ENCODE data around the gene FGD4.

The FGD4 gene

GRCh38 chr12:32609966-32610365, 210.6 kb downstream of the FGD4 start:
- CTCF ChIA-PET: no interaction called here
- POLR2A ChIA-PET: no interaction called here

DNA sequence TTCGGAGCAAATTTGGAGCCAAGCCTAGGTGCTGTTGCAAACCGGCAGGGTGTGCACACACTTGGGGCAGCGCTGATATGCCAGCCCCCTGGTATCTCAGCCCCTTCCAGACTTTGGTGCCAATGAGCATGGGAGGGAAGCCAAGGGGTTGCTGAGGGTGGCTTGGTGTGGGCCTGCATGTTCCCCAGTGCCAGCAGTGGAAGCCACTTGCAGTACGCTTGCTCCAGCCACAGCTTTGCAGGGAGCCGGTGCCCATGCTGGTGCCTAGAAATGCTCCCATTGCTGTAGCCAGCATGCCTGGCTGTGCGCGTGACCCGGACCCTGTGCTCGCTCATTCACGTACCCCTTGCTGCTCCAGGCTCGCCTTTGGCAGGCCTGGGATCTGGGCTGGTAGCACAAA, 212.6 kb downstream of the FGD4 start:
- POLR2A ChIA-PET: no interaction called here
- CTCF ChIA-PET: no interaction called here
- DNase-seq (ENCODE audit: extremely low spot score): no peak
- TF ChIP-seq FOXK2 (IDR thresholded peaks at IDR 0.05) (no peak), FOXA1 (IDR thresholded peaks at IDR 0.05) (no peak), FOXM1 (IDR thresholded peaks at IDR 0.05; ENCODE audit: borderline replicate concordance) (no peak), L3MBTL2 (conservative IDR thresholded peaks at IDR 0.05) (no peak), BHLHE40 (IDR thresholded peaks at IDR 0.05; ENCODE audit: borderline replicate concordance) (no peak), SUZ12 (IDR thresholded peaks at IDR 0.05) (no peak), HDGF (IDR thresholded peaks at IDR 0.05; ENCODE audit: borderline replicate concordance) (no peak), ELF4 (IDR thresholded peaks at IDR 0.05) (no peak), CTBP1 (IDR thresholded peaks at IDR 0.05; ENCODE audit: borderline replicate concordance) (no peak), LEF1 (IDR thresholded peaks at IDR 0.05; ENCODE audit: borderline replicate concordance) (no peak), ZNF384 (IDR thresholded peaks at IDR 0.05) (no peak), NFRKB (IDR thresholded peaks at IDR 0.05) (no peak)

More at GRCh38 chr12:32609966-32610365, 210.6 kb downstream of the FGD4 start:
- TF ChIP-seq ARNT (IDR thresholded peaks at IDR 0.05): no peak
- no peak for DNase-seq (ENCODE audit: extremely low spot score)

DNA sequence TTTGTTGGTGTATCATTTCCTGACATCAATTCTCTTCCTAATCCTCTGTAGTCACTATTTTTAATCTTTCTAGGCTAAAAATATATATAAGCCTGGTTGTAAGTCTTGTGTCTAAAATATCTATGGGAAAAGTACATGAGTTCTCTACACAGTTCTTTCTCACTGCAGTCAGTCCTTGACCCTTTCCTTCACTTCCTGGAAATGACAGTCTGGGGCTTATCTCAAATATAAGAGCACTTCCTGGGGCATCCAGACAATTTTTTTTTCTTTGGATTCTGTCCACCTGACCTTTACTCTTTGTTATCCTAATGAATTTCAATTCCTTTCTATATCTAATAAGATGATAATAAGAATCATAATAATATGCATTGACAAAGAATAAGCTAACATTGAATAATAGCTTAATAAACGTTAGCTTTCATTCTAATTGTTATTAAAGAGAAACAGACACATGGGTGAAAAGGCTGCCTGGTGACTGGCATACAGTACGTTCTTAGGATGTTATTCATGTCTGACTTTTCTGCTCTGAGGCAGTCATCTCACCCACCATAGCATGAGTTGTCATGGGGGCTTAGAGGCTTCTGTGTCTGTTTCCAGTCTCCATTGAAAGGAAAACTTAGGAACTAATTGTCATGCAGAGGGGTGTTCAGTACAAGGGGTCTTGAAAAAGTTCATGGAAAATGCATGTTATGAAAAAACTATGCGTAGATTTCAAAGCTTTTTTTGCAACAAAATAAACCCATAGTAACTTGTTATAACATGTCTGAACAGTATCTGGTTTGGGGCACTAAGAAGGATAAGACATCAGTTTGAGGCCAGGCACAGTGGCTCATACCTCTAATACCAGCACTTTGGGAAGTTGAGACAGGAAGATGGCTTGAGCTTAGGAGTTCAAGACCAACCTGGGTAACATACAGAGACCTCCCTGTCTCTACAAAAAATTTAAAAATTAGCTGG, 213.6 kb downstream of the FGD4 start:
- no peak for DNase-seq (ENCODE audit: extremely low spot score)
- POLR2A ChIA-PET: no interaction called here
- CTCF ChIA-PET: no interaction called here
- TF ChIP-seq ARNT (IDR thresholded peaks at IDR 0.05): no peak
- TF ChIP-seq CTBP1 (IDR thresholded peaks at IDR 0.05; ENCODE audit: borderline replicate concordance): no peak
- TF ChIP-seq, protein P1, sequence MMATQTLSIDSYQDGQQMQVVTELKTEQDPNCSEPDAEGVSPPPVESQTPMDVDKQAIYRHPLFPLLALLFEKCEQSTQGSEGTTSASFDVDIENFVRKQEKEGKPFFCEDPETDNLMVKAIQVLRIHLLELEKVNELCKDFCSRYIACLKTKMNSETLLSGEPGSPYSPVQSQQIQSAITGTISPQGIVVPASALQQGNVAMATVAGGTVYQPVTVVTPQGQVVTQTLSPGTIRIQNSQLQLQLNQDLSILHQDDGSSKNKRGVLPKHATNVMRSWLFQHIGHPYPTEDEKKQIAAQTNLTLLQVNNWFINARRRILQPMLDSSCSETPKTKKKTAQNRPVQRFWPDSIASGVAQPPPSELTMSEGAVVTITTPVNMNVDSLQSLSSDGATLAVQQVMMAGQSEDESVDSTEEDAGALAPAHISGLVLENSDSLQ (IDR thresholded peaks at IDR 0.05): no peak
- TF ChIP-seq SUZ12 (IDR thresholded peaks at IDR 0.05): no peak
- no peak for TF ChIP-seq SP1 (IDR thresholded peaks at IDR 0.05)
- TF ChIP-seq BHLHE40 (IDR thresholded peaks at IDR 0.05; ENCODE audit: borderline replicate concordance): no peak
- no peak for TF ChIP-seq L3MBTL2 (conservative IDR thresholded peaks at IDR 0.05)
- no peak for TF ChIP-seq LEF1 (IDR thresholded peaks at IDR 0.05; ENCODE audit: borderline replicate concordance)
- TF ChIP-seq ZNF384 (IDR thresholded peaks at IDR 0.05): no peak
- TF ChIP-seq NFRKB (IDR thresholded peaks at IDR 0.05): no peak
- TF ChIP-seq ELF4 (IDR thresholded peaks at IDR 0.05): no peak
- TF ChIP-seq TARDBP (IDR thresholded peaks at IDR 0.05): no peak
- no peak for TF ChIP-seq FOXK2 (IDR thresholded peaks at IDR 0.05)
- no peak for TF ChIP-seq FOXM1 (IDR thresholded peaks at IDR 0.05; ENCODE audit: borderline replicate concordance)
- no peak for TF ChIP-seq FOXA1 (IDR thresholded peaks at IDR 0.05)
- TF ChIP-seq HDGF (IDR thresholded peaks at IDR 0.05; ENCODE audit: borderline replicate concordance): no peak

DNA sequence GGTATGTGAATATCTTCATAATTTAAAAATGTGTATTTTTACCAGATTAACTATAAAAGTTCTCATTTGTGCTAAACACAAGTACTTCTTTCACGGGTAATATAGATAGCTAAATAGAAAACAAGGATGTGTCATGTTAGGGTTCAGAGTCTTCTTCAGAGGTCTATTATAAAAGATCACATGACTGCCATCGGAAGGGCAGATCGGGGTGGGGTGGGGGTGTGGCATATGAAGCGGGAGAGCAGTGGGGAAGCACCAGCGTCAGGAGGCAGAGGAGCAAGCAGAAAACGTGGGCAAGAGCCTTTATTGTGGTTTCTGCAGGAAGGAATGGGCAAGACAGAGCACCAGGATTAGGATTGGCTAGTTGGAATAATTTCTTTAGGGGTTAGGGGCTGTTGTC, 216.1 kb downstream of the FGD4 start:
- POLR2A ChIA-PET: no interaction called here
- CTCF ChIA-PET: no interaction called here
- TF ChIP-seq FOXA1 (IDR thresholded peaks at IDR 0.05) (no peak), FOXK2 (IDR thresholded peaks at IDR 0.05) (no peak), ELF4 (IDR thresholded peaks at IDR 0.05) (no peak), FOXM1 (IDR thresholded peaks at IDR 0.05; ENCODE audit: borderline replicate concordance) (no peak), CTBP1 (IDR thresholded peaks at IDR 0.05; ENCODE audit: borderline replicate concordance) (no peak), HDGF (IDR thresholded peaks at IDR 0.05; ENCODE audit: borderline replicate concordance) (no peak), SP1 (IDR thresholded peaks at IDR 0.05) (no peak), BHLHE40 (IDR thresholded peaks at IDR 0.05; ENCODE audit: borderline replicate concordance) (no peak), TARDBP (IDR thresholded peaks at IDR 0.05) (no peak), L3MBTL2 (conservative IDR thresholded peaks at IDR 0.05) (no peak), ARNT (IDR thresholded peaks at IDR 0.05) (no peak), NFRKB (IDR thresholded peaks at IDR 0.05) (no peak), LEF1 (IDR thresholded peaks at IDR 0.05; ENCODE audit: borderline replicate concordance) (no peak), ZNF384 (IDR thresholded peaks at IDR 0.05) (no peak)
- TF ChIP-seq, protein P1 (IDR thresholded peaks at IDR 0.05): no peak
- no peak for DNase-seq (ENCODE audit: extremely low spot score)

GRCh38 chr12:32617534-32617933, 218.2 kb downstream of the FGD4 start:
- ChIA-PET POLR2A (no interaction called here), CTCF (no interaction called here)
- DNase-seq (ENCODE audit: extremely low spot score): no peak
- TF ChIP-seq HDGF (IDR thresholded peaks at IDR 0.05; ENCODE audit: borderline replicate concordance) (no peak), L3MBTL2 (conservative IDR thresholded peaks at IDR 0.05) (no peak), ZNF384 (IDR thresholded peaks at IDR 0.05) (no peak), BHLHE40 (IDR thresholded peaks at IDR 0.05; ENCODE audit: borderline replicate concordance) (no peak), FOXK2 (IDR thresholded peaks at IDR 0.05) (no peak), ARNT (IDR thresholded peaks at IDR 0.05) (no peak), CTBP1 (IDR thresholded peaks at IDR 0.05; ENCODE audit: borderline replicate concordance) (no peak), NFRKB (IDR thresholded peaks at IDR 0.05) (no peak), TARDBP (IDR thresholded peaks at IDR 0.05) (no peak), SP1 (IDR thresholded peaks at IDR 0.05) (no peak)
- TF ChIP-seq, protein P1 (IDR thresholded peaks at IDR 0.05): no peak

- ChIA-PET CTCF (no interaction called here), POLR2A (no interaction called here)
- no peak for DNase-seq (ENCODE audit: extremely low spot score)
- TF ChIP-seq ELF4 (IDR thresholded peaks at IDR 0.05) (no peak), HDGF (IDR thresholded peaks at IDR 0.05; ENCODE audit: borderline replicate concordance) (no peak), BHLHE40 (IDR thresholded peaks at IDR 0.05; ENCODE audit: borderline replicate concordance) (no peak), CTBP1 (IDR thresholded peaks at IDR 0.05; ENCODE audit: borderline replicate concordance) (no peak), FOXA1 (IDR thresholded peaks at IDR 0.05) (no peak), TARDBP (IDR thresholded peaks at IDR 0.05) (no peak), L3MBTL2 (conservative IDR thresholded peaks at IDR 0.05) (no peak), LEF1 (IDR thresholded peaks at IDR 0.05; ENCODE audit: borderline replicate concordance) (no peak), FOXK2 (IDR thresholded peaks at IDR 0.05) (no peak), ZNF384 (IDR thresholded peaks at IDR 0.05) (no peak), FOXM1 (IDR thresholded peaks at IDR 0.05; ENCODE audit: borderline replicate concordance) (no peak), ARNT (IDR thresholded peaks at IDR 0.05) (no peak), SUZ12 (IDR thresholded peaks at IDR 0.05) (no peak), NFRKB (IDR thresholded peaks at IDR 0.05) (no peak), SP1 (IDR thresholded peaks at IDR 0.05) (no peak)
- TF ChIP-seq, protein P1 (IDR thresholded peaks at IDR 0.05): no peak
Measured at GRCh38 chr12:32618115-32618514, 218.8 kb downstream of the FGD4 start.

All from HEK293T (cell line).